ENCODE data around the gene CDH18. TPM values are rescaled to one million over a fixed set of nuclear protein-coding genes. Genes with fewer than 3 reads are reported as not detected.

CDH18 gene
- total RNA-seq, 3 donors from 2014 or later: 0.76 TPM; not detected in 2

GRCh38 chr5:20029266-20029665, 41.3 kb upstream of the CDH18 start:
- ATAC-seq (no peak), DNase-seq (no peak)
- no peaks in the 10 kb centered on the region for H3K4me1 ChIP-seq (ENCODE audit: low read depth)
- no peak for TF ChIP-seq CTCF (IDR thresholded peaks at IDR 0.05)
- intact Hi-C loops (cut with DNase I, micrococcal nuclease): no loop called here
- peaks cover 8% of the 10 kb centered on the region for H3K9me3 ChIP-seq
- H3K36me3 ChIP-seq (ENCODE audit: low read depth): no peaks in the 10 kb centered on the region
- no peak overlapping the region for H3K4me3 ChIP-seq

- Histone ChIP-seq H3K9me3 (peaks cover 8% of the 10 kb centered on the region), H3K4me3 (no peak overlapping the region), H3K4me1 (ENCODE audit: low read depth) (no peaks in the 10 kb centered on the region), H3K36me3 (ENCODE audit: low read depth) (no peaks in the 10 kb centered on the region)
- DNase-seq (no peak), ATAC-seq (no peak)
- no peak for TF ChIP-seq CTCF (IDR thresholded peaks at IDR 0.05)
- intact Hi-C loops (cut with DNase I, micrococcal nuclease): no loop called here
These were observed 40.5 kb upstream of the CDH18 start for GRCh38 chr5:20028506-20028905.

- DNase-seq (no peak), ATAC-seq (no peak)
- no peak overlapping the region for H3K4me3 ChIP-seq
- intact Hi-C loops (cut with DNase I, micrococcal nuclease): no loop called here
- no peaks in the 10 kb centered on the region for H3K4me1 ChIP-seq (ENCODE audit: low read depth)
- peaks cover 29% of the 10 kb centered on the region for H3K9me3 ChIP-seq
- no peaks in the 10 kb centered on the region for H3K36me3 ChIP-seq (ENCODE audit: low read depth)
- TF ChIP-seq CTCF (IDR thresholded peaks at IDR 0.05): no peak
These were observed 35.7 kb upstream of the CDH18 start for GRCh38 chr5:20023686-20024180.

GRCh38 chr5:20020247-20020646, 32.2 kb upstream of the CDH18 start:
- intact Hi-C loops (cut with DNase I, micrococcal nuclease): no loop called here
- H3K36me3 ChIP-seq (ENCODE audit: low read depth): no peaks in the 10 kb centered on the region
- no peak for TF ChIP-seq CTCF (IDR thresholded peaks at IDR 0.05)
- H3K4me1 ChIP-seq (ENCODE audit: low read depth): no peaks in the 10 kb centered on the region
- H3K9me3 ChIP-seq: peaks cover 33% of the 10 kb centered on the region
- no peak for ATAC-seq
- H3K4me3 ChIP-seq: no peak overlapping the region
- DNase-seq: no peak

GRCh38 chr5:20017021-20017420, 29.0 kb upstream of the CDH18 start:
- Histone ChIP-seq H3K9me3 (peaks cover 28% of the 10 kb centered on the region), H3K36me3 (ENCODE audit: low read depth) (no peaks in the 10 kb centered on the region), H3K4me1 (ENCODE audit: low read depth) (no peaks in the 10 kb centered on the region), H3K4me3 (no peak overlapping the region)
- ATAC-seq (no peak), DNase-seq (no peak)
- intact Hi-C loops (cut with DNase I, micrococcal nuclease): no loop called here
- TF ChIP-seq CTCF (IDR thresholded peaks at IDR 0.05): no peak

- no peak for ATAC-seq
These were observed 12.4 kb upstream of the CDH18 start for GRCh38 chr5:20000416-20000815.

More at GRCh38 chr5:20000416-20000815, 12.4 kb upstream of the CDH18 start:
- intact Hi-C loops (cut with DNase I, micrococcal nuclease): no loop called here
- Histone ChIP-seq H3K36me3 (ENCODE audit: low read depth) (no peaks in the 10 kb centered on the region), H3K9me3 (peaks cover 16% of the 10 kb centered on the region), H3K4me3 (no peak overlapping the region), H3K4me1 (ENCODE audit: low read depth) (no peaks in the 10 kb centered on the region)
- no peak for TF ChIP-seq CTCF (IDR thresholded peaks at IDR 0.05)
- DNase-seq: no peak
